Measurements from ENCODE around the gene RRP36. TPM values are rescaled to one million over a fixed set of nuclear protein-coding genes. Genes with fewer than 3 reads are reported as not detected.

The RRP36 gene
- total and polyA plus RNA-seq, 9 of the 15 experiments (the other 6 are each of a cell fraction or from before 2014, with no cell fraction given), result 27.6 to 150 (median 114) TPM

- TF ChIP-seq HCFC1 (IDR thresholded peaks at IDR 0.05; ENCODE audit: low read depth, low read length) (peak; percentile 60), ZNF449 (CRISPR knock-in tag; IDR thresholded peaks at IDR 0.05) (no peak), PHF8 (IDR thresholded peaks at IDR 0.05; ENCODE audit: borderline replicate concordance, low read length) (peak; percentile 97; the same call in 1 of the 2 replicates), POLR2AphosphoS2 (IDR thresholded peaks at IDR 0.05; ENCODE audit: low read length) (peak; percentile 83; the same call in 1 of the 2 replicates), RAD51 (IDR thresholded peaks at IDR 0.05; ENCODE audit: borderline replicate concordance, low read depth) (peak; percentile 12; the same call in 1 of the 2 replicates), POLR2AphosphoS5 (IDR thresholded peaks at IDR 0.05; ENCODE audit: control insufficient read depth, insufficient read depth, low read depth, low read length) (peak; percentile 92), FIP1L1 (IDR thresholded peaks at IDR 0.05; ENCODE audit: low read depth, low read length, poor library complexity, severe bottlenecking) (peak; percentile 77), NCOA1 (IDR thresholded peaks at IDR 0.05; ENCODE audit: low read depth) (peak; percentile 55; the same call in 1 of the 2 replicates), BCOR (IDR thresholded peaks at IDR 0.05) (peak; percentile 59; the same call in 1 of the 2 replicates), TAF7 (tag; IDR thresholded peaks at IDR 0.05) (no peak), SUPT5H (IDR thresholded peaks at IDR 0.05) (peak; percentile 94), EP300 (IDR thresholded peaks at IDR 0.05; ENCODE audit: low read length) (peak; percentile 41; the same call in 1 of the 2 replicates), STAT5B (CRISPR knock-in tag; IDR thresholded peaks at IDR 0.05) (no peak), NR2C2 (CRISPR knock-in tag; IDR thresholded peaks at IDR 0.05) (peak; percentile 68), NR2C2 (tag; IDR thresholded peaks at IDR 0.05) (peak; percentile 88), GTF2F1 (IDR thresholded peaks at IDR 0.05; ENCODE audit: low read depth, low read length) (peak; percentile 93), PRDM10 (IDR thresholded peaks at IDR 0.05; ENCODE audit: partially characterized antibody) (peak; percentile 86), ZNF395 (CRISPR knock-in tag; IDR thresholded peaks at IDR 0.05) (peak; percentile 75; the same call in 1 of the 2 replicates), ZBTB7A (IDR thresholded peaks at IDR 0.05; ENCODE audit: borderline replicate concordance, control insufficient read depth, low read depth, low read length) (peak; percentile 86; the same call in 1 of the 2 replicates), SPI1 (IDR thresholded peaks at IDR 0.05; ENCODE audit: borderline replicate concordance, low read depth, low read length) (peak; percentile 71; the same call in 1 of the 2 replicates)
These were observed 42.4 kb upstream of the RRP36 start, which contains the start of gene PEX6 (continued) for GRCh38 chr6:42978839-42979522.

Measured in K562 (cell line).